Measurements from ENCODE around the gene NIPBL.
"Not testable (repeated sequence)": the region's sequence is repeated elsewhere in the genome, so short reads cannot be mapped to it uniquely, and the experiment has no call there.

Gene NIPBL

GRCh38 chr5:37015795-37016666 lies 139.5 kb downstream of the NIPBL start:
- no peak for DNase-seq (ENCODE audit: low spot score)

- DNase-seq (ENCODE audit: low spot score): no peak
These were observed 152.3 kb downstream of the NIPBL start for GRCh38 chr5:37028910-37029309.

GRCh38 chr5:37029436-37029835 lies 152.9 kb downstream of the NIPBL start:
- DNase-seq (ENCODE audit: low spot score): no peak

- no peak for DNase-seq (ENCODE audit: low spot score)
These were observed 158.4 kb downstream of the NIPBL start for GRCh38 chr5:37034955-37035354.

GRCh38 chr5:37037840-37038239 lies 161.3 kb downstream of the NIPBL start:
- DNase-seq (ENCODE audit: low spot score): no peak

- no peak for DNase-seq (ENCODE audit: low spot score)
These were observed 163.3 kb downstream of the NIPBL start for GRCh38 chr5:37039824-37040223.

GRCh38 chr5:37043693-37044092 lies 167.1 kb downstream of the NIPBL start:
- no peak for DNase-seq (ENCODE audit: low spot score)

- no peak for DNase-seq (ENCODE audit: low spot score)
These were observed 167.6 kb downstream of the NIPBL start for GRCh38 chr5:37044120-37044519.

GRCh38 chr5:37045703-37046102 lies 169.1 kb downstream of the NIPBL start:
- DNase-seq (ENCODE audit: low spot score): no peak

GRCh38 chr5:37047947-37048346 lies 171.4 kb downstream of the NIPBL start:
- no peak for DNase-seq (ENCODE audit: low spot score)

GRCh38 chr5:37054391-37054790 lies 177.8 kb downstream of the NIPBL start:
- DNase-seq (ENCODE audit: low spot score): no peak

- DNase-seq (ENCODE audit: low spot score): no peak
These were observed 178.9 kb downstream of the NIPBL start for GRCh38 chr5:37055383-37055990.

- DNase-seq (ENCODE audit: low spot score): no peak
These were observed 180.2 kb downstream of the NIPBL start for GRCh38 chr5:37056762-37057161.

GRCh38 chr5:37060030-37060429 lies 183.5 kb downstream of the NIPBL start:
- DNase-seq (ENCODE audit: low spot score): no peak

- DNase-seq (ENCODE audit: low spot score): no peak
These were observed 187.2 kb downstream of the NIPBL start for GRCh38 chr5:37063739-37064138.

- peak; percentile 22 for DNase-seq (ENCODE audit: low spot score)
These were observed 187.9 kb downstream of the NIPBL start for GRCh38 chr5:37064442-37064841.

- no peak for DNase-seq (ENCODE audit: low spot score)
These were observed 194.9 kb downstream of the NIPBL start for GRCh38 chr5:37071487-37071886.

- no peak for DNase-seq (ENCODE audit: low spot score)
These were observed 195.5 kb downstream of the NIPBL start for GRCh38 chr5:37071901-37072581.

- DNase-seq (ENCODE audit: low spot score): no peak
These were observed 198.9 kb downstream of the NIPBL start for GRCh38 chr5:37075399-37075950.

- no peak for DNase-seq (ENCODE audit: low spot score)
These were observed 200.6 kb downstream of the NIPBL start for GRCh38 chr5:37077146-37077545.

- no peak for DNase-seq (ENCODE audit: low spot score)
These were observed 204.1 kb downstream of the NIPBL start for GRCh38 chr5:37080697-37081096.

GRCh38 chr5:37082977-37083376 lies 206.4 kb downstream of the NIPBL start:
- DNase-seq (ENCODE audit: low spot score): not testable (repeated sequence)

GRCh38 chr5:37086026-37086425 lies 209.5 kb downstream of the NIPBL start:
- DNase-seq (ENCODE audit: low spot score): not testable (repeated sequence)

All from HuH-7.5 (cell line).